GM18858 (cell line): ENCODE results near the gene HBZ.
"Not testable (repeated sequence)": the region's sequence is repeated elsewhere in the genome, so short reads cannot be mapped to it uniquely, and the experiment has no call there.

ENCODE experiments used
- ATAC-seq: cut with Tn5 transposase; IDR thresholded peaks from one replicate; pipeline ENCODE4 v1.9.1; 2021; ENCODE audit not compliant: unreplicated experiment

HBZ gene

GRCh38 chr16:152141-153128, at the start of gene HBZ:
HBZ (plus strand) TSS chr16:152644; CDS start chr16:152910, 266 bp downstream.
- no peak for ATAC-seq

- ATAC-seq: no peak
These were observed 48.1 kb upstream of the HBZ start for GRCh38 chr16:104355-104754.

- no peak for ATAC-seq
These were observed 47.5 kb upstream of the HBZ start for GRCh38 chr16:104928-105327.

GRCh38 chr16:105521-105920, 46.9 kb upstream of the HBZ start:
- no peak for ATAC-seq

GRCh38 chr16:106623-107324, 45.7 kb upstream of the HBZ start:
- no peak for ATAC-seq

- ATAC-seq: no peak
These were observed 40.1 kb upstream of the HBZ start for GRCh38 chr16:112153-112840.

GRCh38 chr16:114327-114726, 38.1 kb upstream of the HBZ start:
- ATAC-seq: no peak

GRCh38 chr16:116015-116414, 36.4 kb upstream of the HBZ start:
- ATAC-seq: no peak

GRCh38 chr16:117379-118365, 34.8 kb upstream of the HBZ start:
- no peak for ATAC-seq

GRCh38 chr16:118857-119256, 33.6 kb upstream of the HBZ start:
- ATAC-seq: no peak

- ATAC-seq: no peak
These were observed 33.1 kb upstream of the HBZ start for GRCh38 chr16:119295-119694.

GRCh38 chr16:119835-120491, 32.5 kb upstream of the HBZ start:
- ATAC-seq: no peak

- no peak for ATAC-seq
These were observed 31.7 kb upstream of the HBZ start for GRCh38 chr16:120756-121155.

GRCh38 chr16:122361-122760, 30.1 kb upstream of the HBZ start:
- no peak for ATAC-seq

- not testable (repeated sequence) for ATAC-seq
These were observed 28.7 kb upstream of the HBZ start for GRCh38 chr16:123558-124350.

- ATAC-seq: no peak
These were observed 27.4 kb upstream of the HBZ start for GRCh38 chr16:125011-125410.

- ATAC-seq: no peak
These were observed 23.4 kb upstream of the HBZ start for GRCh38 chr16:129075-129474.

- no peak for ATAC-seq
These were observed 21.8 kb upstream of the HBZ start for GRCh38 chr16:130533-131173.

GRCh38 chr16:132120-132519, 20.3 kb upstream of the HBZ start:
- no peak for ATAC-seq
